Measurements from ENCODE around the gene CFAP251. TPM values are rescaled to one million over a fixed set of nuclear protein-coding genes. Genes with fewer than 3 reads are reported as not detected.

Gene CFAP251
- total RNA-seq, 1 experiment from 2014 or later = 5.5 TPM

- Histone ChIP-seq H3K4me1 (ENCODE audit: insufficient read depth, low read length, poor library complexity, severe bottlenecking) (no peaks in the 10 kb centered on the region), H3K27me3 (replicated peaks; ENCODE audit: insufficient read depth, low read depth, low read length, poor library complexity) (no peaks in the 10 kb centered on the region), H3K27ac (ENCODE audit: low read depth, low read length, poor library complexity, severe bottlenecking) (peak overlapping the region; percentile 16), H3K9me3 (ENCODE audit: low read depth, low read length, poor library complexity, severe bottlenecking) (no peaks in the 10 kb centered on the region), H3K4me3 (ENCODE audit: low read depth, low read length, poor library complexity, severe bottlenecking) (no peak overlapping the region), H3K36me3 (ENCODE audit: insufficient read depth, low read length, poor library complexity, severe bottlenecking) (no peaks in the 10 kb centered on the region)
- ChIA-PET CTCF (no interaction called here), POLR2A (ENCODE audit: low non-redundant PET) (no interaction called here)
- TF ChIP-seq CTCF (conservative IDR thresholded peaks at IDR 0.05; ENCODE audit: low read depth, low read length) (no peak), EZH2 (IDR thresholded peaks at IDR 0.05; ENCODE audit: borderline replicate concordance, low read depth, low read length, poor library complexity, severe bottlenecking) (no peak)
- intact Hi-C loops (cut with micrococcal nuclease; ENCODE audit: unreplicated experiment) = no loop called here
- no TSS peak for BruUV-seq (replicated peaks)
- no peak for DNase-seq (ENCODE audit: low spot score)
These were observed 111.4 kb downstream of the CFAP251 start for GRCh38 chr12:122029620-122030423.

GRCh38 chr12:122030424-122031035, 112.1 kb downstream of the CFAP251 start:
- Histone ChIP-seq H3K9me3 (ENCODE audit: low read depth, low read length, poor library complexity, severe bottlenecking) (no peaks in the 10 kb centered on the region), H3K27ac (ENCODE audit: low read depth, low read length, poor library complexity, severe bottlenecking) (no peak overlapping the region), H3K36me3 (ENCODE audit: insufficient read depth, low read length, poor library complexity, severe bottlenecking) (peaks cover 7% of the 10 kb centered on the region), H3K4me3 (ENCODE audit: low read depth, low read length, poor library complexity, severe bottlenecking) (no peak overlapping the region), H3K4me1 (ENCODE audit: insufficient read depth, low read length, poor library complexity, severe bottlenecking) (no peaks in the 10 kb centered on the region), H3K27me3 (replicated peaks; ENCODE audit: insufficient read depth, low read depth, low read length, poor library complexity) (no peaks in the 10 kb centered on the region)
- ChIA-PET CTCF (no interaction called here), POLR2A (ENCODE audit: low non-redundant PET) (no interaction called here)
- intact Hi-C loops (cut with micrococcal nuclease; ENCODE audit: unreplicated experiment) = no loop called here
- TF ChIP-seq CTCF (conservative IDR thresholded peaks at IDR 0.05; ENCODE audit: low read depth, low read length) (no peak), EZH2 (IDR thresholded peaks at IDR 0.05; ENCODE audit: borderline replicate concordance, low read depth, low read length, poor library complexity, severe bottlenecking) (no peak)
- DNase-seq (ENCODE audit: low spot score) = no peak
- no TSS peak for BruUV-seq (replicated peaks)

- H3K27me3 ChIP-seq (replicated peaks; ENCODE audit: insufficient read depth, low read depth, low read length, poor library complexity) = no peaks in the 10 kb centered on the region
- H3K27ac ChIP-seq (ENCODE audit: low read depth, low read length, poor library complexity, severe bottlenecking) = no peak overlapping the region
- H3K36me3 ChIP-seq (ENCODE audit: insufficient read depth, low read length, poor library complexity, severe bottlenecking) = peaks cover 15% of the 10 kb centered on the region
- ChIA-PET CTCF (no interaction called here), POLR2A (ENCODE audit: low non-redundant PET) (no interaction called here)
- DNase-seq (ENCODE audit: low spot score) = peak; percentile 63
- H3K4me1 ChIP-seq (ENCODE audit: insufficient read depth, low read length, poor library complexity, severe bottlenecking) = no peaks in the 10 kb centered on the region
- no peak overlapping the region for H3K4me3 ChIP-seq (ENCODE audit: low read depth, low read length, poor library complexity, severe bottlenecking)
- intact Hi-C loops (cut with micrococcal nuclease; ENCODE audit: unreplicated experiment) = no loop called here
- no peaks in the 10 kb centered on the region for H3K9me3 ChIP-seq (ENCODE audit: low read depth, low read length, poor library complexity, severe bottlenecking)
- TF ChIP-seq EZH2 (IDR thresholded peaks at IDR 0.05; ENCODE audit: borderline replicate concordance, low read depth, low read length, poor library complexity, severe bottlenecking) (no peak), CTCF (conservative IDR thresholded peaks at IDR 0.05; ENCODE audit: low read depth, low read length) (peak; percentile 72)
- BruUV-seq (replicated peaks) = no TSS peak
These were observed 113.2 kb downstream of the CFAP251 start for GRCh38 chr12:122031342-122032216.
